Mesangial cell (primary cell): ENCODE data around the gene ZNHIT2. TPM values are rescaled to one million over a fixed set of nuclear protein-coding genes. Genes with fewer than 3 reads are reported as not detected.

Source experiments
- total RNA-seq: library from RNA; depleted of rRNA; stranded (reverse); fragments of >200 nt; gene quantifications from 2 replicates; pipeline ENCODE4 v1.2.3, GENCODE V29; 2015

Gene ZNHIT2
- 20.2 and 20.5 TPM in 2 replicates for total RNA-seq

GRCh38 chr11:65117206-65118096 lies at the start of gene ZNHIT2:
TSS of gene ZNHIT2 (minus strand) at chr11:65117701. CDS start at chr11:65117653, 48 bp downstream.

GRCh38 chr11:65134240-65134951 lies 16.9 kb upstream of the ZNHIT2 start, which contains the start of gene SYVN1:
TSS of gene SYVN1 (minus strand) at chr11:65134519. CDS start at chr11:65133601, 918 bp downstream.

GRCh38 chr11:65121865-65122696 lies 4.6 kb upstream of the ZNHIT2 start, which contains the start of the genes FAU and MRPL49:
TSS of gene FAU (minus strand) at chr11:65122134. CDS start at chr11:65121813, 321 bp downstream.
TSS of gene MRPL49 (plus strand) at chr11:65122321. CDS start at chr11:65122347, 26 bp downstream.

GRCh38 chr11:65111744-65112545 lies 5.6 kb downstream of the ZNHIT2 start, which contains the start of gene TM7SF2:
TSS of gene TM7SF2 (plus strand) at chr11:65111872. CDS start at chr11:65112016, 144 bp downstream.

GRCh38 chr11:65095974-65096806 lies 21.3 kb downstream of the ZNHIT2 start, which contains the start of gene VPS51:
TSS of gene VPS51 (plus strand) at chr11:65096214. CDS start at chr11:65096251, 37 bp downstream.

GRCh38 chr11:65083834-65084597 lies 33.5 kb downstream of the ZNHIT2 start, which contains the start of the genes CDCA5 and ZFPL1:
TSS of gene CDCA5 (minus strand) at chr11:65084040. CDS start at chr11:65083978, 62 bp downstream.
TSS of gene ZFPL1 (plus strand) at chr11:65084222. CDS start at chr11:65084699, 477 bp downstream.

Other genes starting within 250 kb of the ZNHIT2 start
- 109 and 125 TPM in 2 replicates for gene EHD1, start 239.1 kb downstream of the ZNHIT2 start, total RNA-seq
- 27.2 and 29.9 TPM in 2 replicates for gene ATG2A, start 200.5 kb downstream of the ZNHIT2 start, total RNA-seq
- 14.3 and 24.8 TPM in 2 replicates for gene PPP2R5B, start 193.0 kb downstream of the ZNHIT2 start, total RNA-seq
- not detected in 2 replicates for gene GPHA2, start 181.8 kb downstream of the ZNHIT2 start, total RNA-seq
- gene MAJIN, start 145.6 kb downstream of the ZNHIT2 start, total RNA-seq: not detected in 2 replicates
- gene BATF2, start 120.7 kb downstream of the ZNHIT2 start, total RNA-seq: 0.65 and 1.3 TPM in 2 replicates
- gene ARL2, start 103.5 kb downstream of the ZNHIT2 start, total RNA-seq: 183 and 212 TPM in 2 replicates
- gene SNX15, start 90.3 kb downstream of the ZNHIT2 start, total RNA-seq: 18.9 and 25.1 TPM in 2 replicates
- 20.3 and 39.6 TPM in 2 replicates for gene SAC3D1, start 76.5 kb downstream of the ZNHIT2 start, total RNA-seq
- gene NAALADL1, start 59.1 kb downstream of the ZNHIT2 start, total RNA-seq: 18.1 and 36.8 TPM in 2 replicates
- 2.8 and 31.4 TPM in 2 replicates for gene CDCA5, start 33.7 kb downstream of the ZNHIT2 start, total RNA-seq
- gene ZFPL1, start 33.5 kb downstream of the ZNHIT2 start, total RNA-seq: 67.4 and 68.3 TPM in 2 replicates
- gene VPS51, start 21.5 kb downstream of the ZNHIT2 start, total RNA-seq: 162 and 269 TPM in 2 replicates
- 33.1 and 114 TPM in 2 replicates for gene TM7SF2, start 5.8 kb downstream of the ZNHIT2 start, total RNA-seq
- 376 and 394 TPM in 2 replicates for gene FAU, start 4.4 kb upstream of the ZNHIT2 start, total RNA-seq
- gene MRPL49, start 4.6 kb upstream of the ZNHIT2 start, total RNA-seq: 56.3 and 84.7 TPM in 2 replicates
- gene SYVN1, start 16.8 kb upstream of the ZNHIT2 start, total RNA-seq: 19.7 and 21.0 TPM in 2 replicates
- not detected in 2 replicates for gene SPDYC, start 52.5 kb upstream of the ZNHIT2 start, total RNA-seq
- 327 and 383 TPM in 2 replicates for gene CAPN1, start 64.2 kb upstream of the ZNHIT2 start, total RNA-seq
- 6.7 and 28.8 TPM in 2 replicates for gene POLA2, start 144.3 kb upstream of the ZNHIT2 start, total RNA-seq
- 19.9 and 24.8 TPM in 2 replicates for gene CDC42EP2, start 197.2 kb upstream of the ZNHIT2 start, total RNA-seq
- 37.2 and 41.3 TPM in 2 replicates for gene DPF2, start 216.2 kb upstream of the ZNHIT2 start, total RNA-seq
- 0.25 and 0.33 TPM in 2 replicates for gene TIGD3, start 237.1 kb upstream of the ZNHIT2 start, total RNA-seq